NCI-H1694 (cell line): ENCODE data around the gene LMO2.

ENCODE experiments used
- DNase-seq: peaks from one replicate; lab custom pipeline; 2025; lab: John Stamatoyannopoulos, UW

LMO2 gene

DNA sequence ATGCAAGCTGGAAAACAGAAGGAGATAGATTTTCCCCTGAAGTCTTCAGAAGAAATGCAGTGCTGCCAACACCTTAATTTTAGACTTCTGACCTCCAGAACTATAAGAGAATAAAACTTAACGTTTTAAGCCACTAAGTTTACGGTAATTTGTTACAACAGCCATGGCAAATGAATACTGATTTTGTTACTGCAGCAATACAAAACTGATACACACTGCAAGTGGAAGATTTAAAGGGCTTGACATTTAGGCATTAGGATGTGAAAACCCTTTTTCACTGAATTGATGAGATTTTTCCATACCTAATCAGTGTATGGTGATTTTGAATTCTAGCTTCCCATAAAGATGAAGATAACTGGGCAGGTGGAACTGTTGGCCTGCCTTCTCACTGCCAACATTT lies 22.1 kb upstream of the LMO2 start:
- no peak for DNase-seq

DNA sequence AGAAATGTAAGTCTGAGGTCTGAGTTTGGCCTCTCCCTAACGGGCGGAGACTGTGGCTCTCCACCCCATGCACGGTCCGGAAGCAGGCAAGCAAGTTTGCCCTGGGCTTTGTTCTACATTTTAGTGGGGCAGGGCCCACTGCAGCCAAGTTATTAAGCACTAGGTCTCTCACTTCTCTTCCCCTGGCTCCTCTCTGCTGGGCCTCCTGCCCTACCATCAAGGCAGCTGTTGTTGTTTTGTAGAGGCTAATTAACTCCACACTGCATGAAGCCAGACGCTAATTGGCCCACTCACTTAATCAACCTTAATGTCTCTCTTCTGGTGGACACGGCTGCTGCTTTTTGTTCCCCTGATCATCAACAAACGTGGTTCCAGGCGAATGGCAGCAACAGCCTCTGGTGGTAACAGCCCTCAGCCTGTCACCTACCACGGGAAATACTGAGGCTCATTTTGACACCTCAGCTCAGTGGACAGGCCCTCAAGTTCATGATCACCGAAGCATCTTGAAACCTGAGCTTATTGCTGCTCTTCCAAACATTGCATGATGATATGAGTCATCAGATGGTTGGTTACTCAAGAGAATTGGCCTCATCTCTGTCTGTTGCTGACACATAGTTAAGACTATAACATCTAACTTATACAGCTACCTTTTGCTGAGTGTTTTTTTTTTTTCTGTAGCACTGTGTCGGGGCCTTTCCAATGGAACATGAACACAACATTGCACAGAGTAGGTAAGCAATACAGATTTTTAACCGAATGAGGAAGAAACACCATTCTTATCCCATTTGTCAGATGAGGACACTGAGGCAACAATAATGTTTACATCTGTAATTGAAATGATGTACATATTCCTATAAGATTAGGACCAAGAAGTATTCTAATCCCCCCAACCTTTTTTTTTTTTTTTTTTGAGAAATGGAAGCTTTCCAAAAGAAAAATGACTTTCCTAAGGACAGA lies 20.8 kb upstream of the LMO2 start:
- DNase-seq: peak; percentile 84

DNA sequence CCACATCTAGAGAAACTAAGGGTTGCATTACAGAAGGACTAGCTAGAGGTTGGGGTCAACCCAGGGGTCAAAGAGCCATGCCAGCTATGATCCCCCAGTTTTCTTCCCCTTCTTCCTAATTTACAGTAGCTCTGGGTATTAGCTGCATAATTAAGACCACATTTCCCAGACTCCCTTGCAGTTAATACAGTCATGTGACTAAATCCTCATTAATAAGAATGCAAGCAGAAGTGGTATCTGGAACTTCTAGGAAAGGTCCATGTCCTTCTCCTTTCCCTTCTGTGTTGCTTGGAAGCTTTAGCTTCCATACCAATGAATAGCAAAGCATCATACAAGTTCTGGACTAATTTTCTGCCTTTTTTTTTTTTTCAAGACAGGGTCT lies 19.1 kb upstream of the LMO2 start:
- DNase-seq: no peak

DNA sequence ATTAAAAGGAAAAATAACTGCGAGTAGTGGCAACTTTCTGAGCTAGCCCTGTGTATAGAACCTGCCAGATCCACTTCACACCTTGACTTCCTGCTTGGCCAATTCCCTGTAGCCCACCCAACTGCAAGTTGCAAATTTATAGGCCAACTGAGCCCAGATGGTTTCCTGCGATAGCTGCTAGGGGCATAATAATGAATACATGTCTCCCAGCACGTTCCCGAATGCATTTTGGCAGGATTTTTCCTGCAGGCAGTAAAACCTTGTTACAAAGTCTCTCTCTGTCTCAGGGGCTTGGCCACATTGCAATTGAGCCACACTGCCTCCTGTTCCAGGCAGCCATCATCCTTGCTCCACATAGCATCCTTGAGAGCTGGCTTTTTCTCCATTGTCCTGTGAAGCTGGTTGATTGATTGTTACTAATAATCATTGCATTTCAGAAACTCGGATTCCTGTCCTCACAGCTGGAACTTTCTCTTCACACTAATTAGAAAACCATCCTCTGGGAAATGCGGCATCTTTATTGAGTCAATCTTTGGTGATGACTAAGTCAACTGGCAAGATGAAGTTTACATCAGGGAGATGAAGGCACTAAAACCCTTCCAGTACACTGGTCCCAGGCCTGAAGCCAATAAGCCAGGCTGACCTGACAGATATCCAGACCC lies 18.6 kb upstream of the LMO2 start:
- DNase-seq: no peak

- no peak for DNase-seq
Observed at GRCh38 chr11:33909552-33909951, 17.7 kb upstream of the LMO2 start.

DNA sequence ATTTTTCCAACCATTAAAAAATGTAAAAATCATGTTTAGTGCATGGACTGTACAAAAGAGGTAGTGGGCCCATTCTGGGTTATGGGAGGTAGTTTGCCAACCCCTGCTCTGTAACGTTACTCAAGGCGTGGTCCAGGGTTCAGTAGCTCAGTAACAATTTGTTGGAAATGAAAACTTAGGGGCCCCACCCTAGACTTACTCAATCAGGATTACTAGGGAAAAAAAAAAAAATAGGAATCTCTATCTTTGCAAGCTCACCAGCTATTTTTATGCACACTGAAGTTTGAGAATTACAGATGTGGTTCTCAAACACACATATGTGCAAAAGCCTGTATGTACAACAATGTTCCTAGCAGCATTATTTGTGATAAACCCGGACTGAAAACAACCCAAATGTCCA lies 17.3 kb upstream of the LMO2 start:
- DNase-seq: no peak

DNA sequence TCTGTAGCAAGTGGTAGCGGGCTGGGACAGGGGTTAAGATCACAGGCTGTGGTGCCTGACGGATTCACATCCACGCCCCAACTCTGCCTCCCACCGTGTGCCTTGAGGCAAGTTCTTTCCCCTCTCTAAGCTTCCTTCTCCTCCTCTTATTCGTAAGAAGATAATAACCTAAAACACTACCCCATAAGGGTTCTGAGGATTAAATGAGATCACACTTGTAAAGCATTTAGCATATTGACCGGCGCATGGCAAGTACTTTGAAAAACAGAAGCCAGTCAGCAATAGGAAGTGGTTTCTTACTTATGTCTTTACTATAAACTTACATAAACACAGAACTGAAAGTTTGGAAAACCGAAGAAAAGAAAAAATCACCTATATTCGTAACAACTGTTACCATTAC lies 15.5 kb upstream of the LMO2 start:
- DNase-seq: no peak

DNA sequence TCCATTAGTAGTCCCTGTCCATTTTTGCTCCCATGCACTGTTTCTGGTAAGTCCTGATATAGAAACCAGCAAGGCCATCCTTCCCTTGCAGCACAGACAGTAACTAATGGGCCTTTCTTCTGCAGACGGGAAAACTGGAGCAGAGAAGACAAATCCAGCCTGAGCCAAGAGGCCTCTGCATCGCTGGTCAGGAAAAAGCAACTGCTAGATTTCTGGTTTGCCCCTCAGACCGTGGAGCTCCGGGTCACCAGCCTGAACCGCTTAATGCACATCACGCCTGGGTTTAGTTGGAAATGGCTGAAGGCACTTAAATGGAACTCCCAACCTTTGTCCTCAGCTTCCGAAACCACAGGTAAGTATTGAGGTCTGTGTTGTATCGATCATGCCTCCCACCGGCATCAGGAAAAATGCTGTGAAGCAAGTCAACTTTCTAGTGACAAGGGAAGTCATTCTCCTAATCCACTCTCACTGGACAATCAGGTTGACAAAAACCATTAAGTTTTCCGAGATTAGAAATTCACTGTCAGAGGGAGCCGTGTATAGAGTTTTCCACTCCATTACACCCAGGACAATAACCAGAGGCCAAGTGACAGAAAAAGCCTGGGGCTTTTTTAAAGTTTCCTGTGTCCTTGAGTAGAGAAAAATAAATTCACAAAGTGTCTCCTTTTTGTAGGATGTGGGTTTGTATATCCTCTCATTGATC lies 14.8 kb upstream of the LMO2 start:
- no peak for DNase-seq

DNA sequence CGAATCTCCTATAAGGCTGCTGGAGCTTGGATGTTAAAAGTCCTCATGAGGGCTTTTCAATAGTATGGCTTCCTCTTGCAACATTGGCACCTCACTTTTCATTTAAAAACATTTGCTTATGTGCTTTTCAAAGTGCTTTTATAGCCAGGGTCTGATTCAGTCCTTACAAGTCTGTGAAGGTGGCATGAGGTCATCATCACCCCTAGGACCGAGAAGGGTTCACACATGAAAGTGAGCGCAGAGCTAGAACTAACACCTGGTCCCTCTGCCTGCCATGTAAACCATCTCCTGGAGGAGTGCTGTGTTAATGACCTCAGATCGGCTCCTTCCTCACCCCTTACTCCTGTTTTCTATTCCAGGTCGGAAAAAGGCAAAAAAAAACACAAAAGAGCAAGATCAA lies 12.2 kb upstream of the LMO2 start:
- DNase-seq: no peak

DNA sequence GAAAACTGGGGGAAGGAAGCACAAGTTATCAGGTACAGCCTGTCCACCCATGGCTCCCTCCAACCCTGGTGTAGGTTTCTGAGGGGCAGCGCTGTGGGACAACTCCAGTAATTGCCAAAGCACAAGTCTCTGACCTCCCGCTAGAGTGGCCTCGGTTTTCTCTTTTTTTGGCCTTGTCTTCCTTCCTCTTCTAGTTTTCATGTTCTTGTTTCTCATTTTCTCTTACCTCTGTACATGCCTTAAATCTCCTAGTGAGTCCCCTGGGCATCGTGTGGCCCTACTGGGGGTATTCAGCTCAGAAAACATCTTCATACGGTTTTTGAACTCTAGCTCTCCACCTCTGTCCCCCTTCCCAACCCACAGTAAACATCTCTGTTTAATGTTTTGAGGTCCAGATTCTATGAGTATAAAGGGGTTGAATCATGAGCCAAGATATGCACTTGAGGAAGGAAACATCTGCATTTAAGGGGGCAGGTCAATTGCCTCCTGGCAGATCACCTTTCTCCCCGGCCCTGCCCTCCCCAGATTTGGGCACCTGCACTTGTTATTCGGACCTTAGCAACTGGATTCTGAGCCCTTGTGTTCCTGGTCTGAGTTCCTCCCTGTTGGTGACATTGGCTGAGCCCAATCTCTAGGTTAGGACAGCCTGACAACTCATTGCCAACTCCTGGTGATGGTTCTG lies 8.4 kb upstream of the LMO2 start:
- DNase-seq: no peak

- peak; percentile 88 for DNase-seq
Observed at GRCh38 chr11:33899400-33900037, 7.6 kb upstream of the LMO2 start.

DNA sequence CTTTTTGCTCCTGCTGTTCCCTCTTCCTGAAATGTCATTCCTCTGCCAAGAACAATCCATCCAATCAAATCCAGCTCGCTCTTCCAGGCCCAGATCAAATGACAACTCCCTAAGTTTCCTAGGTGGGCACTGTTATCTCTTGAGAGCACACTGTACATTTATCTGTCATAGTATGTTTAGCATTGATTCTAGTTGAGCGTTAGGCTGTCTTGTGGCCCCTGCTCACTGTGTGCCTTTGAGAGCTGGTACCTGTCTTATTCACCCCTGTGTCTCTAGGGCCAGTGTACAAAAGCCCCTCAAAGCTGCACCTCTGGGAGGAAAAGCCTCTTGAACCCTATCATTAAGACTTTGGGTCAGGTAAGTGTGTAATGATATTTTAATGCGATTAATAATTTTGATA lies 7.1 kb upstream of the LMO2 start:
- no peak for DNase-seq

DNA sequence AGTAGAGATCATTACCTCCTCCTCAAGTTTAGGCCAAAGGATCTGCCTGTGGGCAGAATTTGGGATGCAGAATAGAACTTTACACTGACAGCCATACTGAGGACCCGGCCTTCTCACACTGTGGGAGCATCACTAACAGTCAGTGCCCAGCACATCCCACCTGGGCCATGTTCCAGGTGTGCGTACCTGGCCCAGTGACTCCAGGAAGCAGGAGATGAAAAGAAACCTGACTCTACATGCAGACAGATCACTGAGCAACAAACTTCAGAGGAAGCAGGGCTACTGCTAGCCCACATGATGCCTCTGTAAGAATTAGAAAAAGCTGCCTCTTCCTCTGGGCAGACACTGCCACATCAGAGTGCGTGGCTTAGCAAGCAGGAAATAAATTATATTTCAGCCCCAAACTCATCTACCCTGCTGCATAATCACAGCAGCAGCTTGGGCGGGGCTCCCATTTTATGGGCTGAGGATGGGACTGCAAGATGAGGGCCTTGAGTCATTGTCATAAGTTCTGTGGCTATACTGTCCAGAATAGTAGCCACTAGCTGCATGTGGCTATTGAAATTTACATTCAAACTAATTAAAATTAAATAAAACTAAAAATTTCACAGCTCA lies 6.0 kb upstream of the LMO2 start:
- no peak for DNase-seq

GRCh38 chr11:33896911-33897310 lies 5.0 kb upstream of the LMO2 start:
- no peak for DNase-seq

DNA sequence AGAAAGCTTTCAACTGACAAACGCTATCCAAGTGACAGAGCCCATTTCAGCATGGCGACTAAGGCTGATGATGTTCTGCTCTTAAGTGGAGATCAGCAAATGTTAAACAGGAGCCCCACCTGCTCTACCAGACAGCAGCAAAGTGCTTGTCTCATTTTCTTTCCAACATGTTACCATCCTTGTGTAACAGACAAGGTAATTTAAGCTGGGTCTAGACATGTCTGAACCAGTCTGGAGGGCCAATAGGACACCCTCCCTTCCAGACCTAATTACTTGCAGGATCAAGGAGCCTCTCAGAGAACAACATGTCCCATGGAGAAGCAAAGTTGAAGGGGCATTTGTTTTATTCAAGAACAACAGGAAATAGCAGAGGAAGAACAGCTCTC lies 3.9 kb upstream of the LMO2 start:
- no peak for DNase-seq

DNA sequence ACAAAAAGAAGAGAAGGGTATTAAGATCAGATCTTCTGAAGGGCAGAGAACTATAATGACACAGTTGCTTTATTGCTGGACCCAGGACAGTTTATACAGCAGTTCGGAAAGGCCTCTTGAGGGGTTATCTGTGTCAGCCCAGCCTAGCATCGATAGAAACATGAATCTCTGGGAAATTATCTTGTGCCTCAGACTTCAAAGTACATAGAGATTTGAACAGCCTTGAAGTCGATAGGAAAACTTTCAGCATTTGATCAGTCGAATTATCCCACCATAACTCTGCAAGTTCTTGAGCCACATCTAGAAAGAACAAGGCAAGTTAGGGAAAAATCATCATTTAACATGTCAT lies 2.5 kb upstream of the LMO2 start:
- DNase-seq: no peak

GRCh38 chr11:33893711-33894397 lies 2.0 kb upstream of the LMO2 start:
- no peak for DNase-seq

GRCh38 chr11:33892906-33893594 lies 1.2 kb upstream of the LMO2 start:
- DNase-seq: no peak

DNA sequence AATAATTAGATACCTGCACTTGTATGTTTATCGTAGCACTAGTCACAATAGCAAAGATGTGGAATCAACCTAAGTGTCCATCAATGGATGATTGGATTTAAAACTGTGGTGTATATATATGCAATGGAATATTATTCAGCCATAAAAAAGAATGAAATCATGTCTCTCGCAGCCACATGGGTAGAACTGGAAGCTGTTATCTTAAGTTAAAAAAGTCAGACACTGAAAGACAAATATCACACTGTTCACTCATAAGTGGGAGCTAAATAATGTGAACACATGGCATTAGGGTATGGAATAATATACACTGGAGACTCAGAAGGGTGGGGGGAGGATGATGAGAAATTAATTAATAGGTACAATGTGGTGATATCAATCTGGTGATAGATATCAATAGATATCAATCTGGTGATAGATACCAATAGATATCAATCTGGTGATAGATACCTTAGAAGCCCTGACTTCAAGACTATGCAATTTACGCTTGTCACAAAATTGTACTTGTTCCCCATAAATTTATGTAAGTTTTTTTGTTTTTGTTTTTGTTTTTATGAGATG lies 2.0 kb downstream of the LMO2 start:
- DNase-seq: no peak

DNA sequence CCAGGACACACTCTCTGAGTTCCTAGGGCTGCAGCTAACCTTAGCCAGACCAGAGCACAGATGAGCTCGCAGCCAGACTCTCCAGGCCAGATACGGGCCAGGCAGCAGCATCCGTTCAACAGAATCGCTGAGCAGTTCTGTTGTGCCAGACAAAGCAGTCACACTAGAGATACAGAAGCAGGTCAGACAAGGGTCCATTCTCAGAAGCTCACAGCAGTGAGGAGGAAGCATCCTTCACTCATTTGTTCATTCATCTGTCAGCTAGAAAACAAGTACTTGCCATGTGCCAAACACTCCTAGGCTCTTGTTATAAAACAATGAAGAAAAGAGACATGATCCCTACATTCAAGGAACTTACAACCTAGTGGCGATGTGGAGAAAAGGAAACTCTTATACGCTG lies 2.6 kb downstream of the LMO2 start:
- no peak for DNase-seq
